SK-N-SH (cell line): Measurements from ENCODE around the gene MCM9. TPM values are rescaled to one million over a fixed set of nuclear protein-coding genes. Genes with fewer than 3 reads are reported as not detected.

Experiments used
- CTCF ChIA-PET: fragments of 300-600, 350-600 bp; formaldehyde crosslinking; extraction: SDS; loops from one replicate; lab custom pipeline; 2021; lab: Yijun Ruan, JAX
- POLR2A ChIA-PET: fragments of 350-600 bp; sonication (Branson Sonifier 250); formaldehyde crosslinking; extraction: SDS; loops from one replicate; lab custom pipeline; 2020; ENCODE audit warnings: antibody characterized with exemption, inconsistent platforms; lab: Yijun Ruan, JAX
- DNase-seq: peaks from one replicate; pipeline ENCODE4 v3.0.0; 2012
- H2AFZ ChIP-seq: fragments of 200-600 bp; sonication (generic); 2 replicates; pipeline ENCODE4 v1.8.1; 2016; ENCODE audit warnings: antibody characterized with exemption, mild to moderate bottlenecking, low read depth
- H3F3A ChIP-seq: fragments of 200-600 bp; sonication (generic); replicated peaks from 2 replicates; pipeline ENCODE3; 2016; ENCODE audit warnings: antibody characterized with exemption, mild to moderate bottlenecking; ENCODE audit not compliant: insufficient read depth
- H3K27ac ChIP-seq, 2 experiments: fragments of 200-500 bp in 1 of 2; fragments of 200-600 bp in 1 of 2; sonication (Bioruptor generic) in 1 of 2; sonication (generic), shearing (Covaris generic) in 1 of 2; 2 replicates each; pipeline versions ENCODE4 v1.5.1 to v1.6.1; 2014 to 2016; ENCODE audit warnings: low read depth in 2 of 2, inconsistent platforms in 1 of 2, low read length in 1 of 2, mild to moderate bottlenecking in 1 of 2, mixed read lengths in 1 of 2
- H3K27me3 ChIP-seq: fragments of 200-600 bp; sonication (generic), shearing (Covaris generic); 2 replicates; pipeline ENCODE4 v1.6.1; 2016; ENCODE audit warnings: mixed run types; ENCODE audit not compliant: insufficient read depth
- H3K36me3 ChIP-seq, 2 experiments: fragments of 200-500 bp in 1 of 2; fragments of 200-600 bp in 1 of 2; sonication (Bioruptor generic) in 1 of 2; sonication (generic) in 1 of 2; replicated peaks in 1 of 2; 2 replicates each; pipeline versions ENCODE3 to v1.5.1; 2014 to 2016; ENCODE audit warnings: low read length in 1 of 2, mild to moderate bottlenecking in 1 of 2; ENCODE audit not compliant: insufficient read depth in 2 of 2, control insufficient read depth in 1 of 2
- H3K4me1 ChIP-seq, 2 experiments: fragments of 200-500 bp in 1 of 2; fragments of 200-600 bp in 1 of 2; sonication (Bioruptor generic) in 1 of 2; sonication (generic), shearing (Covaris generic) in 1 of 2; 2 replicates each; pipeline versions ENCODE4 v1.5.1 to v1.6.1; 2014 to 2016; ENCODE audit warnings: low read depth in 1 of 2, low read length in 1 of 2, mixed run types in 1 of 2; ENCODE audit not compliant: insufficient read depth in 2 of 2, control insufficient read depth in 1 of 2
- H3K4me2 ChIP-seq: fragments of 200-600 bp; sonication (generic), shearing (Covaris generic); 2 replicates; pipeline ENCODE4 v1.6.1; 2017; ENCODE audit warnings: mixed run types
- H3K4me3 ChIP-seq, 2 experiments: fragments of 200-500 bp in 1 of 2; fragments of 200-600 bp in 1 of 2; sonication (Bioruptor generic) in 1 of 2; sonication (generic), shearing (Covaris generic) in 1 of 2; 2 replicates each; pipeline versions ENCODE4 v1.5.1 to v1.8.1; 2014 to 2016; ENCODE audit warnings: low read depth in 2 of 2, inconsistent platforms in 1 of 2, low read length in 1 of 2, mild to moderate bottlenecking in 1 of 2, mixed read lengths in 1 of 2, moderate library complexity in 1 of 2
- H3K79me2 ChIP-seq: fragments of 200-600 bp; sonication (generic); 2 replicates; pipeline ENCODE4 v1.8.1; 2017; ENCODE audit warnings: mild to moderate bottlenecking; ENCODE audit not compliant: insufficient read depth
- H3K9ac ChIP-seq: fragments of 200-600 bp; sonication (generic); 2 replicates; pipeline ENCODE4 v1.6.1; 2017; ENCODE audit warnings: mixed run types
- H3K9me2 ChIP-seq: fragments of 200-600 bp; sonication (generic); 2 replicates; pipeline ENCODE4 v1.6.1; 2017; ENCODE audit warnings: mixed run types
- H3K9me3 ChIP-seq: fragments of 200-600 bp; sonication (generic); 2 replicates; pipeline ENCODE4 v1.6.1; 2017; ENCODE audit warnings: mixed run types, mild to moderate bottlenecking, moderate library complexity
- H4K20me1 ChIP-seq: fragments of 200-600 bp; sonication (generic); 2 replicates; pipeline ENCODE4 v1.6.1; 2017; ENCODE audit warnings: mild to moderate bottlenecking, mixed run types; ENCODE audit not compliant: insufficient read depth
- ELF1 ChIP-seq: IDR thresholded peaks from 2 replicates; pipeline ENCODE4 v1.4.0; 2012
- EP300 ChIP-seq, 2 experiments: IDR thresholded peaks; 2 replicates each; pipeline versions ENCODE4 v1.4.0 to v1.6.1; 2012; ENCODE audit warnings: borderline replicate concordance in 1 of 2, low read depth in 1 of 2, low read length in 1 of 2
- EZH2phosphoT487 ChIP-seq: fragments of 200-600 bp; sonication (generic); IDR thresholded peaks from 2 replicates; pipeline ENCODE4 v1.6.1; 2017; ENCODE audit warnings: low read depth, mixed run types, mild to moderate bottlenecking, antibody characterized with exemption, moderate library complexity, borderline replicate concordance
- FOSL2 ChIP-seq: IDR thresholded peaks from 2 replicates; pipeline ENCODE4 v1.4.0; 2012; ENCODE audit warnings: low read depth, mild to moderate bottlenecking, moderate library complexity, borderline replicate concordance
- JUND ChIP-seq: IDR thresholded peaks from 2 replicates; pipeline ENCODE4 v1.4.0; 2012
- MEF2A ChIP-seq: IDR thresholded peaks from 2 replicates; pipeline ENCODE4 v1.4.0; 2012; ENCODE audit warnings: low read depth, borderline replicate concordance
- MXI1 ChIP-seq: IDR thresholded peaks from 2 replicates; pipeline ENCODE4 v1.6.1; 2012; ENCODE audit warnings: mild to moderate bottlenecking, low read depth, low read length, improper control_type of control experiment
- NFIC ChIP-seq: IDR thresholded peaks from 2 replicates; pipeline ENCODE4 v1.4.0; 2012; ENCODE audit warnings: borderline replicate concordance
- RAD21 ChIP-seq: IDR thresholded peaks from 2 replicates; pipeline ENCODE4 v1.6.1; 2012; ENCODE audit warnings: mild to moderate bottlenecking, low read length
- RFX5 ChIP-seq: IDR thresholded peaks from 2 replicates; pipeline ENCODE4 v1.6.1; 2012; ENCODE audit warnings: mild to moderate bottlenecking, improper control_type of control experiment, low read length
- SIN3A ChIP-seq: IDR thresholded peaks from 2 replicates; pipeline ENCODE4 v1.6.1; 2012; ENCODE audit warnings: low read depth, mild to moderate bottlenecking, low read length, moderate library complexity, borderline replicate concordance
- TAF1 ChIP-seq: IDR thresholded peaks from 2 replicates; pipeline ENCODE4 v1.6.1; 2012; ENCODE audit warnings: low read depth, mild to moderate bottlenecking, low read length, moderate library complexity, borderline replicate concordance
- TCF12 ChIP-seq: IDR thresholded peaks from 2 replicates; pipeline ENCODE4 v1.4.0; 2012
- TEAD4 ChIP-seq: IDR thresholded peaks from 2 replicates; pipeline ENCODE4 v1.4.0; 2012; ENCODE audit warnings: mild to moderate bottlenecking, borderline replicate concordance; ENCODE audit not compliant: insufficient read depth
- YY1 ChIP-seq: IDR thresholded peaks from 2 replicates; pipeline ENCODE4 v1.4.0; 2012; ENCODE audit warnings: low read depth, mild to moderate bottlenecking
- polyA plus RNA-seq, 3 experiments: library from polyadenylated mRNA; depleted of rRNA; stranded (reverse); fragments of >200 nt; gene quantifications; 2 replicates each; pipeline ENCODE4 v1.2.3, GENCODE V29; 2012
- TF ChIP-seq, protein P1 (sequence below): fragments of 200-600 bp; sonication (generic); IDR thresholded peaks from 2 replicates; pipeline ENCODE4 v1.6.1; 2017; ENCODE audit warnings: antibody characterized with exemption, mild to moderate bottlenecking, moderate library complexity
- TF ChIP-seq, protein P2 (sequence below): IDR thresholded peaks from 2 replicates; pipeline ENCODE4 v1.4.0; 2012; ENCODE audit warnings: low read depth, borderline replicate concordance
- TF ChIP-seq, protein P3 (sequence below): fragments of 150-350 bp; IDR thresholded peaks from 2 replicates; pipeline ENCODE4 v1.6.1; 2016; ENCODE audit warnings: mild to moderate bottlenecking, low read depth, low read length
- TF ChIP-seq, protein P4 (sequence below): IDR thresholded peaks from 2 replicates; pipeline ENCODE4 v1.4.0; 2012; ENCODE audit warnings: low read depth, borderline replicate concordance
- TF ChIP-seq, protein P5 (sequence below): IDR thresholded peaks from 2 replicates; pipeline ENCODE4 v1.6.1; 2012; ENCODE audit warnings: mild to moderate bottlenecking, low read depth, low read length, moderate library complexity

MCM9 gene
- polyA plus RNA-seq, 1 of the 3 experiments (the other 2 are of a cell fraction) = 1.7 TPM

DNA sequence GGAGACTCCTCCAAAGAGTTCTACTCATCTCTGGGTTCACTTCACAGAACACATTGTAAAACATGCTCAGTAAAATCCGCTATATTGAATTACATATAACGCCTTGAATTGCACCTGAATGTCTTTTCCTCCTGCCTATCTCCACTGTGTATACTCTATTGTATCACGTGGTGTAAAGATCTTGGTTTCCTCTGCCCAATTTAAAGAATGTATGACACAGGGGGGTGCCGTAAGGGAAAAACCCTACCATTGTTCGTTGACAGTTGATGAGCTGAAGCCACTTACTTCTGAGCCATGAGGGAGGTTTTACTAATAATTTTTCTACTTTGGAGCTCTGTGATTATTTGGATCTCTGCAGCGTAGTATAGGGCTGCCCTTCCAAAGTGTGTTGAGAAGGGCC, 35.0 kb downstream of the MCM9 start (continued):
- TF ChIP-seq, protein P1, sequence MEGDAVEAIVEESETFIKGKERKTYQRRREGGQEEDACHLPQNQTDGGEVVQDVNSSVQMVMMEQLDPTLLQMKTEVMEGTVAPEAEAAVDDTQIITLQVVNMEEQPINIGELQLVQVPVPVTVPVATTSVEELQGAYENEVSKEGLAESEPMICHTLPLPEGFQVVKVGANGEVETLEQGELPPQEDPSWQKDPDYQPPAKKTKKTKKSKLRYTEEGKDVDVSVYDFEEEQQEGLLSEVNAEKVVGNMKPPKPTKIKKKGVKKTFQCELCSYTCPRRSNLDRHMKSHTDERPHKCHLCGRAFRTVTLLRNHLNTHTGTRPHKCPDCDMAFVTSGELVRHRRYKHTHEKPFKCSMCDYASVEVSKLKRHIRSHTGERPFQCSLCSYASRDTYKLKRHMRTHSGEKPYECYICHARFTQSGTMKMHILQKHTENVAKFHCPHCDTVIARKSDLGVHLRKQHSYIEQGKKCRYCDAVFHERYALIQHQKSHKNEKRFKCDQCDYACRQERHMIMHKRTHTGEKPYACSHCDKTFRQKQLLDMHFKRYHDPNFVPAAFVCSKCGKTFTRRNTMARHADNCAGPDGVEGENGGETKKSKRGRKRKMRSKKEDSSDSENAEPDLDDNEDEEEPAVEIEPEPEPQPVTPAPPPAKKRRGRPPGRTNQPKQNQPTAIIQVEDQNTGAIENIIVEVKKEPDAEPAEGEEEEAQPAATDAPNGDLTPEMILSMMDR = no peak
- TF ChIP-seq TEAD4 (no peak), SIN3A (no peak), RFX5 (no peak), MXI1 (no peak), MEF2A (no peak), ELF1 (no peak), NFIC (no peak), EP300 (IDR thresholded peaks at IDR 0.05; ENCODE audit: borderline replicate concordance in 1 of 2, low read depth in 1 of 2, low read length in 1 of 2) (no peak)
- TF ChIP-seq, protein P2, sequence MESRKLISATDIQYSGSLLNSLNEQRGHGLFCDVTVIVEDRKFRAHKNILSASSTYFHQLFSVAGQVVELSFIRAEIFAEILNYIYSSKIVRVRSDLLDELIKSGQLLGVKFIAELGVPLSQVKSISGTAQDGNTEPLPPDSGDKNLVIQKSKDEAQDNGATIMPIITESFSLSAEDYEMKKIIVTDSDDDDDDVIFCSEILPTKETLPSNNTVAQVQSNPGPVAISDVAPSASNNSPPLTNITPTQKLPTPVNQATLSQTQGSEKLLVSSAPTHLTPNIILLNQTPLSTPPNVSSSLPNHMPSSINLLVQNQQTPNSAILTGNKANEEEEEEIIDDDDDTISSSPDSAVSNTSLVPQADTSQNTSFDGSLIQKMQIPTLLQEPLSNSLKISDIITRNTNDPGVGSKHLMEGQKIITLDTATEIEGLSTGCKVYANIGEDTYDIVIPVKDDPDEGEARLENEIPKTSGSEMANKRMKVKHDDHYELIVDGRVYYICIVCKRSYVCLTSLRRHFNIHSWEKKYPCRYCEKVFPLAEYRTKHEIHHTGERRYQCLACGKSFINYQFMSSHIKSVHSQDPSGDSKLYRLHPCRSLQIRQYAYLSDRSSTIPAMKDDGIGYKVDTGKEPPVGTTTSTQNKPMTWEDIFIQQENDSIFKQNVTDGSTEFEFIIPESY = no peak

DNA sequence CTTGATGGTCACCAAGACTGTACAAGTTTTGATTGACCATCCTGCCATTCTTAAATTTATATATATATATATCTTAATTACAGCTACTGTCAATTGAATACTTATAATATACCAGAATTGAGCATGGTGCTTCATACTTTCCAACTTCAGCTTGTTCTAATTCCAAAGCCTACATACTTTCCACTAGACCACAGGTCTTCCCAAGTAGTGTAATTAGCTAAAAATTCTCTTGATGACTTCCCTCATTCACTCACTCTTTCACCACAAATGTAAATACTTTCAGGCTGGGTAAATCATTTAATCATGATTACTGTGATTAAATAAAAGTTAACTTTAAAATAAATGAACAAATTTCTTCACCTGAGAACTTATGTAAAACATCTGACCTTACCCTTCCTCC, 37.6 kb downstream of the MCM9 start:
- no peak overlapping the region for H3K4me2 ChIP-seq
- peaks cover 20 to 27% of the 10 kb centered on the region in 2 experiments for H3K36me3 ChIP-seq
- peaks cover 72% of the 10 kb centered on the region for H3K79me2 ChIP-seq
- no peaks in the 10 kb centered on the region for H4K20me1 ChIP-seq
- CTCF ChIA-PET = interaction anchor here (0.8 to 1.9 kb wide), 10 partner anchors 9 to 345 kb away, joined by 3 to 9 read pairs (median 4); partner anchors contain the start of gene FAM184A
- no peaks in the 10 kb centered on the region for H3K9me2 ChIP-seq
- no peaks in the 10 kb centered on the region for H3K27me3 ChIP-seq
- DNase-seq = no peak
- H3K9ac ChIP-seq = no peak overlapping the region
- H3K4me1 ChIP-seq = peaks cover 4 to 17% of the 10 kb centered on the region in 2 experiments; a peak in 3 of 4 replicates
- POLR2A ChIA-PET = no interaction called here
- no peak overlapping the region for H3K4me3 ChIP-seq
- H3F3A ChIP-seq = peaks cover 18% of the 10 kb centered on the region
- H3K9me3 ChIP-seq = no peaks in the 10 kb centered on the region
- TF ChIP-seq ELF1 = no peak
- no peak for TF ChIP-seq TAF1
- TF ChIP-seq MXI1 = no peak
- no peak for TF ChIP-seq FOSL2
- no peak for TF ChIP-seq JUND
- no peak for TF ChIP-seq RAD21
- TF ChIP-seq YY1 = no peak
- no peak for TF ChIP-seq NFIC
- TF ChIP-seq, protein P1 = no peak
- no peak for TF ChIP-seq EZH2phosphoT487
- TF ChIP-seq, protein P3, sequence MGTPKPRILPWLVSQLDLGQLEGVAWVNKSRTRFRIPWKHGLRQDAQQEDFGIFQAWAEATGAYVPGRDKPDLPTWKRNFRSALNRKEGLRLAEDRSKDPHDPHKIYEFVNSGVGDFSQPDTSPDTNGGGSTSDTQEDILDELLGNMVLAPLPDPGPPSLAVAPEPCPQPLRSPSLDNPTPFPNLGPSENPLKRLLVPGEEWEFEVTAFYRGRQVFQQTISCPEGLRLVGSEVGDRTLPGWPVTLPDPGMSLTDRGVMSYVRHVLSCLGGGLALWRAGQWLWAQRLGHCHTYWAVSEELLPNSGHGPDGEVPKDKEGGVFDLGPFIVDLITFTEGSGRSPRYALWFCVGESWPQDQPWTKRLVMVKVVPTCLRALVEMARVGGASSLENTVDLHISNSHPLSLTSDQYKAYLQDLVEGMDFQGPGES = no peak
- TF ChIP-seq EP300 (IDR thresholded peaks at IDR 0.05; ENCODE audit: borderline replicate concordance in 1 of 2, low read depth in 1 of 2, low read length in 1 of 2) = no peak
- TF ChIP-seq, protein P4, sequence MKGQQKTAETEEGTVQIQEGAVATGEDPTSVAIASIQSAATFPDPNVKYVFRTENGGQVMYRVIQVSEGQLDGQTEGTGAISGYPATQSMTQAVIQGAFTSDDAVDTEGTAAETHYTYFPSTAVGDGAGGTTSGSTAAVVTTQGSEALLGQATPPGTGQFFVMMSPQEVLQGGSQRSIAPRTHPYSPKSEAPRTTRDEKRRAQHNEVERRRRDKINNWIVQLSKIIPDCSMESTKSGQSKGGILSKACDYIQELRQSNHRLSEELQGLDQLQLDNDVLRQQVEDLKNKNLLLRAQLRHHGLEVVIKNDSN = no peak
- TF ChIP-seq, protein P5, sequence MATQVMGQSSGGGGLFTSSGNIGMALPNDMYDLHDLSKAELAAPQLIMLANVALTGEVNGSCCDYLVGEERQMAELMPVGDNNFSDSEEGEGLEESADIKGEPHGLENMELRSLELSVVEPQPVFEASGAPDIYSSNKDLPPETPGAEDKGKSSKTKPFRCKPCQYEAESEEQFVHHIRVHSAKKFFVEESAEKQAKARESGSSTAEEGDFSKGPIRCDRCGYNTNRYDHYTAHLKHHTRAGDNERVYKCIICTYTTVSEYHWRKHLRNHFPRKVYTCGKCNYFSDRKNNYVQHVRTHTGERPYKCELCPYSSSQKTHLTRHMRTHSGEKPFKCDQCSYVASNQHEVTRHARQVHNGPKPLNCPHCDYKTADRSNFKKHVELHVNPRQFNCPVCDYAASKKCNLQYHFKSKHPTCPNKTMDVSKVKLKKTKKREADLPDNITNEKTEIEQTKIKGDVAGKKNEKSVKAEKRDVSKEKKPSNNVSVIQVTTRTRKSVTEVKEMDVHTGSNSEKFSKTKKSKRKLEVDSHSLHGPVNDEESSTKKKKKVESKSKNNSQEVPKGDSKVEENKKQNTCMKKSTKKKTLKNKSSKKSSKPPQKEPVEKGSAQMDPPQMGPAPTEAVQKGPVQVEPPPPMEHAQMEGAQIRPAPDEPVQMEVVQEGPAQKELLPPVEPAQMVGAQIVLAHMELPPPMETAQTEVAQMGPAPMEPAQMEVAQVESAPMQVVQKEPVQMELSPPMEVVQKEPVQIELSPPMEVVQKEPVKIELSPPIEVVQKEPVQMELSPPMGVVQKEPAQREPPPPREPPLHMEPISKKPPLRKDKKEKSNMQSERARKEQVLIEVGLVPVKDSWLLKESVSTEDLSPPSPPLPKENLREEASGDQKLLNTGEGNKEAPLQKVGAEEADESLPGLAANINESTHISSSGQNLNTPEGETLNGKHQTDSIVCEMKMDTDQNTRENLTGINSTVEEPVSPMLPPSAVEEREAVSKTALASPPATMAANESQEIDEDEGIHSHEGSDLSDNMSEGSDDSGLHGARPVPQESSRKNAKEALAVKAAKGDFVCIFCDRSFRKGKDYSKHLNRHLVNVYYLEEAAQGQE = no peak
- TF ChIP-seq TCF12 = no peak
- TF ChIP-seq, all 33 proteins: peak for 0
- H2AFZ ChIP-seq = no peak overlapping the region
- no peak overlapping the region for H3K27ac ChIP-seq
